Choroid plexus epithelial cell (primary cell): ENCODE results near the gene KY.

Experiments used
- DNase-seq: peaks from one replicate; pipeline ENCODE4 v3.0.0-alpha.2; 2010; ENCODE audit warnings: low read depth
- H3K4me3 ChIP-seq: 2 replicates; pipeline ENCODE4 v1.5.1; 2011; ENCODE audit warnings: low read depth, mild to moderate bottlenecking, control low read depth, low read length, moderate library complexity
- TF ChIP-seq, protein P1 (sequence below): conservative IDR thresholded peaks from 2 replicates; pipeline ENCODE4 v1.5.1; 2011; ENCODE audit warnings: low read depth, mild to moderate bottlenecking, control low read depth, inconsistent platforms, low read length, moderate library complexity

Gene KY

DNA sequence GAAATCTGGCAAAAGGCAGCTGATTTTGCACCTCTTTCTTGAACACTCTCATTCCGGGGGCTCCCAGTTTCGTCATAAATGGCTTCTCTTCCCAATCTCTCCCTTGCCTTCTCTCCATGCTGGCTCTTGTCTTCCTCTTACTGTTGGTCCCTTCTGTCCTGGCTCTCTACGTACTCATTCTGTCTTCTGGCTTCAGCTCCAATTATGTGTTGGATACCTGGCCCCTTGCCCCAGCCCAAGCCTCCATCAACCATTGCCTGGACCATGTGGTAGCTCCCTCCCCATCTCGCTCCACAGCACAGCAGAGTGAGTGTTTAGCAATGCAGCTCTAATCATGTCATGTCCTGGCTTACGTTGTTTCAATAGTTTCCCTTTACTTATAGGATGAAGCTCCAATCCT lies 21.7 kb upstream of the KY start:
- no peak overlapping the region for H3K4me3 ChIP-seq
- TF ChIP-seq, protein P1, sequence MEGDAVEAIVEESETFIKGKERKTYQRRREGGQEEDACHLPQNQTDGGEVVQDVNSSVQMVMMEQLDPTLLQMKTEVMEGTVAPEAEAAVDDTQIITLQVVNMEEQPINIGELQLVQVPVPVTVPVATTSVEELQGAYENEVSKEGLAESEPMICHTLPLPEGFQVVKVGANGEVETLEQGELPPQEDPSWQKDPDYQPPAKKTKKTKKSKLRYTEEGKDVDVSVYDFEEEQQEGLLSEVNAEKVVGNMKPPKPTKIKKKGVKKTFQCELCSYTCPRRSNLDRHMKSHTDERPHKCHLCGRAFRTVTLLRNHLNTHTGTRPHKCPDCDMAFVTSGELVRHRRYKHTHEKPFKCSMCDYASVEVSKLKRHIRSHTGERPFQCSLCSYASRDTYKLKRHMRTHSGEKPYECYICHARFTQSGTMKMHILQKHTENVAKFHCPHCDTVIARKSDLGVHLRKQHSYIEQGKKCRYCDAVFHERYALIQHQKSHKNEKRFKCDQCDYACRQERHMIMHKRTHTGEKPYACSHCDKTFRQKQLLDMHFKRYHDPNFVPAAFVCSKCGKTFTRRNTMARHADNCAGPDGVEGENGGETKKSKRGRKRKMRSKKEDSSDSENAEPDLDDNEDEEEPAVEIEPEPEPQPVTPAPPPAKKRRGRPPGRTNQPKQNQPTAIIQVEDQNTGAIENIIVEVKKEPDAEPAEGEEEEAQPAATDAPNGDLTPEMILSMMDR, result no peak
- DNase-seq, result no peak

DNA sequence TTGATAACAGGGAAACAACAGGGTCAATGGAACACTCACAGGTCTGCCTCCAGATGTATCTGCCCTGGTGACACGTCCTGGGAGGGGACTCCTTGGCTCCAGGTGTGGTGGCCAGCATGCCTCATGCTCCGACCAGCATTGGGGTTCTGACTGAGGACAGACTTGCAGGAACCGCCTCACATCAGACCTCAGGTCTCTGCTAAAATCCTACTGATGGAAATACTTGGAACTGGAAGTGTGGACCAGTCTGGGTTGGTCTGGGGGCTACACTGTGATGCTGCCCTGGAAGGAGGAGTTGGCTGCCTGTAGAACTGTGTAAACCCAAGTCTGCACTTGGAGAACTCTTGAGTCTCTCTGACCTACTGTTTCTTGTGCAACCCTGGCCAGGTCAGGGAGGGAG lies 17.1 kb upstream of the KY start:
- TF ChIP-seq, protein P1, result no peak
- no peak for DNase-seq
- H3K4me3 ChIP-seq, result no peak overlapping the region

DNA sequence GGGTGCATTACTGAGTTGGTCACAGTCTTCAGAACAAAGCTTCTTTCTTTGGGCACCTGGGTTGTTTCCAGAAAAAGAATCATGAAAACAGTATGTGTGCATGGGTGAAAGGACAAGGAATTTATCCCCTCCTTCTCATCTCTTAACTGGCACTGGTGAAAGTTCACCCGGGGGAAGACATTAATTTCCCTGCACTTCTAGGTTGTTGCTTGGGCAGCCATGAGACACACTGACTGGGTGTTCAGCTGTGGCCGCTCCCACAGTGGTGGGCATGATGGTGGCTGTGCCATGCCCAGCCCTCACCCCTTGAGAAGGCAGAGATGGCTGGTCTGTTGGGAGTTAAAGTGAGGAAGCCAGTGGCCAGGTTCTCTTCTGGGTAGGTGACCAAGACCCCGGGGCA lies 16.6 kb upstream of the KY start:
- H3K4me3 ChIP-seq, result no peak overlapping the region
- TF ChIP-seq, protein P1, result no peak
- no peak for DNase-seq

DNA sequence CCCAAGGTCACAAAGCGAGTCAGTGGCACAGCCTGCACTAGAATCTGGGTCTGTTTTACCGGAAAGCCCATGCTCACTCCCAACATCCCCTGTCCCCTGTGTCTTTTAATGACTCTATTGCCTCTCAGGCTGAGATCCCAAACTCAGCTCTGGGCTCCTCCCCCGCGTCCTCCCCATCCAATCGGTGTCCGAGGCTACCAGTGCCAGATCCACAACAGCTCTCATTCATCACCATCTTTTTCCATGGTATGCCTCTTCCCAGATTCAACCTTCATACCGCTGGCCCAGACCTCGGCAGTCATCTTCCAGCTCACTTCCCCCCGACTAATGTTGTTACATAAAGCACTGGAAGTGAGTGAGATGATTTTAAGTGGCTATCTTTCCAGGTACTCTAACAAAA lies 16.1 kb upstream of the KY start:
- TF ChIP-seq, protein P1, result no peak
- no peak for DNase-seq
- H3K4me3 ChIP-seq, result no peak overlapping the region

DNA sequence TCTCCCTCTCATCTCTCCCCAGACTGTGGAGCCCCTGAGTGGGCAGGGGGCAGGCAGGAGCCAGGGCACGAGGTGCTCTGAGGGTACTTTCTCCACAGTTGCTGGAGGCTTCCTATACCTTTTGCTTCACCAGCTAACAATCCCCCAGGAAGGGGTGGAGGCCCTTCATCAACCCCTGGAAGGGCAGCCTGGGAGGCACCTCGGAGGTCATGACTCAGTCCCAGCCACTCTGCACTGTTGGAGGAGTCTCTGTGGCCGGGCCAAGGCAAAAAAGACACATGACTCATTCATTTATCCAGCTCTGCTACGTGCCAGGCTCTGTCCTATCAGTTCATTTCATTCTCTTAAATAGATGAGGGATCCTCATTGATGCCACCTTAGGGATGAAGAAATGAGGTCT lies 15.6 kb upstream of the KY start:
- TF ChIP-seq, protein P1, result no peak
- DNase-seq, result no peak
- H3K4me3 ChIP-seq, result no peak overlapping the region

DNA sequence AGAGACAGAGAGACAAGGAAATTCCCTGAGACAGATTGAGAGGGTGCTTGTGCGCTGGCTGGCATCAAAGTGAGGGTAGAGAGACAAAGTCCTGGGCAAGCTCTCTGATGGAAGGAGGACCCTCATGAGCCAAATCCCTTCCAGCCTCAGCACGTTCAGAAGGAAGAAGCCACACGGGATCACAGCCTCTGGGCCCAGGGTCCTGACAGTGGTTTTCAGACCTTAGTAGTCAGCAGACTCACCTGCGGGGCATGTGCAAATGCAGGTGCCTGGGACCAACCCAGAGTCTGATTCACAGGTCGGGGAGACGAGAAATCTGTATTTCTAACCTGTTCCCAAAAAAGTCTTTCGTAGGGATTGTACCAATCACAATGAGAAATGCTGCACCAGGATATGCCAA lies 15.2 kb upstream of the KY start:
- TF ChIP-seq, protein P1, result no peak
- no peak overlapping the region for H3K4me3 ChIP-seq
- no peak for DNase-seq

DNA sequence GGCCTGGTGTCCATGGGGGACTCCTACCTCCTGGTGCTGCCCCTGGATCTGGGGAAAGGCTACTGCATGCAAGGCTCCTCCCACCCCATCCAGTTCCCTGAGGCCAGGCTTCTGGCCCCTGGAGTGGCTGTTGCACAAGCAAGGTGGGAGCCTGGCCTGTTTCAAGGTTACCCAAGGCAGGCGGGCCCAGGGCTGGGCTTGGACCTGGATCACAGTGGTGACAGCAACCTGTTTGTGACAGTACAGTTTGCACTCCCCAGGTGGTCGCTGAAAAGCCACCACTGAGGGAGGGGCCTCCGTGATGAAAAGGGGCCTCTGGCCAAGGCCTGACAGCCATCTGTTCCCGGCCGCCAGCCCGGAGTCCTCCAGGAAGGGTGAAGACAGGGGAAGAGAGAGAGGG lies 14.4 kb upstream of the KY start:
- TF ChIP-seq, protein P1, result no peak
- DNase-seq, result no peak
- H3K4me3 ChIP-seq, result no peak overlapping the region
